Tibial nerve (tissue), 4 donors: ENCODE measurements around the gene ADGRE1. TPM values are rescaled to one million over a fixed set of nuclear protein-coding genes. Genes with fewer than 3 reads are reported as not detected.

ENCODE experiments used
- DNase-seq, 2 donors: peaks; one replicate each; pipeline ENCODE4 v3.0.0-alpha.2; 2019; ENCODE audit warnings: low spot score in 2 of 2
- H3K27ac ChIP-seq, 4 donors: fragments of 200-600 bp; sonication (generic) in 3 of 4; one replicate each; pipeline ENCODE4 v1.5.1; 2017 to 2019; ENCODE audit warnings: mild to moderate bottlenecking in 1 of 4
- H3K27me3 ChIP-seq, 2 donors: fragments of 200-600 bp; sonication (generic) in 1 of 2; one replicate each; pipeline versions ENCODE4 v1.5.1 to v1.6.0; 2017 to 2019
- H3K36me3 ChIP-seq, 3 donors: fragments of 200-600 bp; sonication (generic); one replicate each; pipeline ENCODE4 v1.5.1; 2018 to 2019
- H3K4me1 ChIP-seq, 4 donors: fragments of 200-600 bp; sonication (generic) in 3 of 4; one replicate each; pipeline ENCODE4 v1.5.1; 2017 to 2019
- H3K4me3 ChIP-seq, 4 donors: fragments of 200-600 bp; sonication (generic) in 3 of 4; one replicate each; pipeline ENCODE4 v1.5.1; 2017 to 2019; ENCODE audit warnings: mild to moderate bottlenecking in 1 of 4, moderate library complexity in 1 of 4
- H3K9me3 ChIP-seq, 4 donors: fragments of 200-600 bp; sonication (generic) in 3 of 4; one replicate each; pipeline ENCODE4 v1.5.1; 2017 to 2019
- CTCF ChIP-seq, 5 experiments: fragments of 200-600 bp in 3 of 5; fragments of 450-650 bp in 2 of 5; sonication (generic) in 3 of 5; IDR thresholded peaks; one replicate each; pipeline ENCODE4 v1.5.1; 2016 to 2019; ENCODE audit warnings: antibody characterized with exemption in 5 of 5, mild to moderate bottlenecking in 3 of 5, moderate library complexity in 2 of 5
- EP300 ChIP-seq, 2 donors: sonication (generic); formaldehyde crosslinking; IDR thresholded peaks; one replicate each; pipeline ENCODE4 v1.6.1; 2017; ENCODE audit warnings: antibody characterized with exemption in 2 of 2, mild to moderate bottlenecking in 1 of 2
- POLR2A ChIP-seq, 2 donors: fragments of 450-650 bp; IDR thresholded peaks; one replicate each; pipeline ENCODE4 v1.6.1; 2017; ENCODE audit warnings: antibody characterized with exemption in 2 of 2, mild to moderate bottlenecking in 2 of 2, moderate library complexity in 2 of 2
- WGBS, 2 donors: methylation state at CpG; one replicate each; pipeline ENCODE4 v1.1.5; 2018; 5-methylcytosine and 5-hydroxymethylcytosine counted together
- total RNA-seq, 4 donors: library from RNA; depleted of rRNA; stranded (reverse); fragments of >200 nt; gene quantifications; one replicate each; pipeline ENCODE4 v1.1.0, GENCODE V29; 2016

Gene ADGRE1
- total RNA-seq, 4 donors from 2014 or later = 0.20 to 1.7 (median 0.21) TPM; not detected in 1

- 74 to 81% methylated on average over 2 of the region's 2 CpGs for WGBS, 2 donors
- no peak overlapping the region for H3K27ac ChIP-seq
- H3K36me3 ChIP-seq = no peaks in the 10 kb centered on the region
- H3K27me3 ChIP-seq = no peaks in the 10 kb centered on the region
- no peaks in the 10 kb centered on the region for H3K4me1 ChIP-seq
- no peak for TF ChIP-seq CTCF (IDR thresholded peaks at IDR 0.05)
- TF ChIP-seq EP300 (IDR thresholded peaks at IDR 0.05) = no peak
- no peak for TF ChIP-seq POLR2A (IDR thresholded peaks at IDR 0.05)
- no peak overlapping the region for H3K4me3 ChIP-seq
- no peaks in the 10 kb centered on the region for H3K9me3 ChIP-seq
- no peak for DNase-seq
Measured at GRCh38 chr19:6854758-6855157, 32.6 kb upstream of the ADGRE1 start.

GRCh38 chr19:6856749-6857372, 30.5 kb upstream of the ADGRE1 start:
- 37 to 51% methylated on average over 14 of the region's 14 CpGs for WGBS, 2 donors
- TF ChIP-seq CTCF (IDR thresholded peaks at IDR 0.05) (no peak), POLR2A (IDR thresholded peaks at IDR 0.05) (no peak), EP300 (IDR thresholded peaks at IDR 0.05) (no peak)

GRCh38 chr19:6861683-6862286, 25.6 kb upstream of the ADGRE1 start:
- Histone ChIP-seq H3K36me3 (no peaks in the 10 kb centered on the region), H3K27ac (no peak overlapping the region), H3K9me3 (no peaks in the 10 kb centered on the region), H3K4me1 (peaks cover 0 to 11% (median 0%) of the 10 kb centered on the region in 4 donors), H3K4me3 (no peak overlapping the region), H3K27me3 (peaks cover 0 to 4% of the 10 kb centered on the region in 2 donors)
- TF ChIP-seq EP300 (IDR thresholded peaks at IDR 0.05) (no peak), CTCF (IDR thresholded peaks at IDR 0.05) (no peak), POLR2A (IDR thresholded peaks at IDR 0.05) (no peak)
- 80 to 82% methylated on average over 10 of the region's 10 CpGs for WGBS, 2 donors
- DNase-seq = no peak

More at GRCh38 chr19:6856749-6857372, 30.5 kb upstream of the ADGRE1 start:
- H3K27ac ChIP-seq = no peak overlapping the region
- no peaks in the 10 kb centered on the region for H3K4me1 ChIP-seq
- no peak for DNase-seq
- no peak overlapping the region for H3K4me3 ChIP-seq
- H3K9me3 ChIP-seq = no peaks in the 10 kb centered on the region
- no peaks in the 10 kb centered on the region for H3K36me3 ChIP-seq
- H3K27me3 ChIP-seq = no peaks in the 10 kb centered on the region

- no peaks in the 10 kb centered on the region for H3K9me3 ChIP-seq
- H3K27ac ChIP-seq = no peak overlapping the region
- H3K4me3 ChIP-seq = peak overlapping the region in 1 of 4 donors; percentile 29
- WGBS, 2 donors = 3 to 6% methylated on average over 16 of the region's 16 CpGs
- TF ChIP-seq EP300 (IDR thresholded peaks at IDR 0.05) (no peak), CTCF (IDR thresholded peaks at IDR 0.05) (peak; percentile 64 to 78 (median 74))
- H3K27me3 ChIP-seq = peaks cover 0 to 4% of the 10 kb centered on the region in 2 donors
- peak; percentile 51 to 78 for DNase-seq
- peaks cover 0 to 11% (median 0%) of the 10 kb centered on the region in 4 donors for H3K4me1 ChIP-seq
- no peaks in the 10 kb centered on the region for H3K36me3 ChIP-seq
Measured at GRCh38 chr19:6862673-6863078, 24.7 kb upstream of the ADGRE1 start.

GRCh38 chr19:6864325-6864940, 22.9 kb upstream of the ADGRE1 start:
- Histone ChIP-seq H3K27ac (no peak overlapping the region), H3K27me3 (peaks cover 0 to 4% of the 10 kb centered on the region in 2 donors), H3K36me3 (no peaks in the 10 kb centered on the region), H3K4me1 (peaks cover 0 to 11% (median 0%) of the 10 kb centered on the region in 4 donors), H3K4me3 (no peak overlapping the region), H3K9me3 (no peaks in the 10 kb centered on the region)
- 56 to 66% methylated on average over 9 of the region's 9 CpGs for WGBS, 2 donors
- TF ChIP-seq EP300 (IDR thresholded peaks at IDR 0.05) (no peak), CTCF (IDR thresholded peaks at IDR 0.05) (no peak)
- DNase-seq = no peak
